GM18867 (cell line): ENCODE data around the gene SLC18A3.

Source experiments
- ATAC-seq: cut with Tn5 transposase; IDR thresholded peaks from one replicate; pipeline ENCODE4 v1.9.1; 2021; ENCODE audit warnings: mild to moderate bottlenecking, moderate library complexity; ENCODE audit not compliant: unreplicated experiment

SLC18A3 gene

DNA sequence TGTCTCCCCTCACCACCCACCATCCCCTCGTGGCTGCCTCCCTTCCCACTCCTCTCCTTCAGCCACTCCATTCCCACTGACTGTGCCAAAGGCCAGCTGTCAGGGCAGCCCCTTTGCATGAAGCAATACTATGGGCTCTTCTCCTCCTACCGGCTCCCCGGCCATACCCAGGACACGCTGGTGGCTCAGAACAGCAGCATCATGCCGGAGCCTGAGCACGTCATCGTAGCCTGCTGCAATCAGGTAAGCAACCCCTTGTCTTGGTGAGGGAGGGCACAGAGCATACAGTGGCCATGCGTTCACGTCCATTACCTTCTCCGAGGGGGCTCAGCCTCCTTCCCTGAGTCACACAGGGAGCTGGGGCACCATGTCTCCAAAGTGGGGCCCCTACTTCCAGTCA, 15.3 kb downstream of the SLC18A3 start:
- no peak for ATAC-seq

DNA sequence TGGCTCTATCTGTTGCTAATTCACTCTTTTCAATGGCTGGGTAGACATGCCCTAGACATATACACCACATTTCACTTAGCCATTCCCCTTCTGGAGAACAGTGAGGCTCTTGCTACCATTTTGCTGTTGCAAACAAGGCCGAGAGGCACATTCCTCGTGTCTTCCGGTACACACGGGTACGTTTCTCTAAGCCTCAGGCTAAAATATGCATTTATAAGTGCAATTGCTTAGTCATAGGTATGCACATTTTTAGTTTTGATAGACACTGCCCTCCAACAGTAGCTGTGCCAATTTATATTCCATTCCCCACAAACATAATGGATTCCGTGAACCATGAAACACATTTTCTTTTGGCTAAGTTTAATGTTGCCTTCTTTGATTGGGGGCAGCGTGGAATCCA, 16.9 kb downstream of the SLC18A3 start:
- no peak for ATAC-seq

DNA sequence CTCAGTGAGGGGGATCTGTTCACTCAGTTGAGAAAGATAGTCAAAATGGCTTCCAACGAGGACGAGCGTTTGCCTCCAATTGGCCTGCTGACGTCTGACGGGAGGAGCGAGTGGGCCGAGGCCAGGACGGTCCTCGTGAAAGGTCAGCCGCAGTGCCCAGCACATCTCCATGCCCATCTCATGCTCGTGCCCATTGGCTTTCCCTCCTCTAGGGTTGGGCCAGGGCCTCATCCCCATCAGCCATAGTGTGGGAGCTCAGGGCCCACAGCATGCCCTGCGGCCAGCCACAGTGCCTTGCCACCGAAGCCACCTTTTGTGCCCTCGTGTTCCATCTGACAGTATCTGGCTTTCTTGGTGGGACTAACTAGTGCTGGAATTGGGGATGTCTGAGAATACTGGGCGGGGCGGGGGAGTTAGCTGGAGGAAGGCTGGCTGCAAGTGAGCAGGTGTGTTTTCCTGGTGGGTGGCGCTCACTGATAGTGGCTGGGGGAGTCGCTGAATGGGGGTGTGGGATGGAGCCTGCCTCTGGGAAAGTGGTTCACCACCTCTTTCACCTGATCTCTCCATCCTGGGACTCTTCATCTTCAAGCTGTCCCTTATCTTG, 17.6 kb downstream of the SLC18A3 start:
- no peak for ATAC-seq

DNA sequence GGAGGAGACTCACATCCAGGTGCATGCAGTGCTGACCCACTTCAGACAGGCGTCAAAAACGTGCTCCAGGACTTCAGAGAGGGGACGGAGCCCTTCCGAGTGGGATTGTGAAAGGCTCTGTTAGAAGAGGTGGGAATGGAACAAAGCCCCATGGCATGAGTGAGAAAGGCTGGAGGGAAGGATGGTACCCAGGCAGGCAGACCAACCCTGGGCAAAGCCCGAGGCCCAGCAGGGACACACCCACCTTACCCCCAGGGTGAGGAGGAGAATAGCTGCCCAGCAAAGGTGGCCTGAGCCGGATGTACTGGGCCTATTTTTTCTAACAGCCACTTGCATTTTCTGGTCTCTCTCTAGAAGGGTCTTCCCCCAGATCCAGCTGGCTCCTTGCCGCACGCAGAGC, 18.5 kb downstream of the SLC18A3 start:
- ATAC-seq, result no peak

DNA sequence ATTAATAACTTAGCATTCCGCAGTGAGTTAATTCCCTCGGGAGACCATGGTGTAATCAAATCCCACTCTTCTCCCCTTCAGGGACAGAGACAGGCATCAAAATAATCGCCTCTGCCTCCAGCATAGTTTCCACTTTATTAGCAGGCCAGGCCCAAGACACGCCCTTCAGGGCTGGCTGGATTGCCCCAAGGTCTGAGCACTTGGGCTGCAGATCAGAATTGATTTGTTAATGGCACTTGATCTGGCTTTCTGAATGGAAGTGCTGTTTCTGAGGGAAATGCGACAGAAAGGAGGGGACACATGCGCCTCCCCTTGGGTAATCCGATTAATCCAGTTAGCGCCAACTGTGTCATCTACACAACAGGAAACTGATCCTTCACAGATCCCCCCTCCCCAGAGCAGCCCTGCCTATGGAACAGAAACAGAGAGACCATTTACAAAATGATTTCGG, 19.3 kb downstream of the SLC18A3 start:
- no peak for ATAC-seq

DNA sequence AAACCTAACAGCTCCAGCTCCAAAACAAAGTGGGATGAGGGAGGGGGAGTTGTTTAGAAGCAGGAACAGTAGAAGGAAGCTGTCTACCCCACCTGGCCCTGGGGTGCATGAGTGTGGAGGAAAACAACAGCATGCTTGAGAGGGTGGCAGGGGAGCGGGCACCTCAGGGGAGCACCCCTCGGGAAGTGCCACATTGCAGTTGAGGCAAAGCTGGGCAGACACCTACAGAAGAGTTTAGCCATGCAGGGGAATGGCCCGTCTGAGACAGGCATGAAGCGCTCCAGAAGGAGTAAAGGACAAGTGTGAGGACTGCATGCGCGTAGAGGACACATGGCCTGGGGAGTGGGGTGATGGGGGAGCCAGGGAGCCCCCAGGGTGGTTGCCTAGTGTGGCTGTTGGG, 21.9 kb downstream of the SLC18A3 start:
- ATAC-seq, result no peak

DNA sequence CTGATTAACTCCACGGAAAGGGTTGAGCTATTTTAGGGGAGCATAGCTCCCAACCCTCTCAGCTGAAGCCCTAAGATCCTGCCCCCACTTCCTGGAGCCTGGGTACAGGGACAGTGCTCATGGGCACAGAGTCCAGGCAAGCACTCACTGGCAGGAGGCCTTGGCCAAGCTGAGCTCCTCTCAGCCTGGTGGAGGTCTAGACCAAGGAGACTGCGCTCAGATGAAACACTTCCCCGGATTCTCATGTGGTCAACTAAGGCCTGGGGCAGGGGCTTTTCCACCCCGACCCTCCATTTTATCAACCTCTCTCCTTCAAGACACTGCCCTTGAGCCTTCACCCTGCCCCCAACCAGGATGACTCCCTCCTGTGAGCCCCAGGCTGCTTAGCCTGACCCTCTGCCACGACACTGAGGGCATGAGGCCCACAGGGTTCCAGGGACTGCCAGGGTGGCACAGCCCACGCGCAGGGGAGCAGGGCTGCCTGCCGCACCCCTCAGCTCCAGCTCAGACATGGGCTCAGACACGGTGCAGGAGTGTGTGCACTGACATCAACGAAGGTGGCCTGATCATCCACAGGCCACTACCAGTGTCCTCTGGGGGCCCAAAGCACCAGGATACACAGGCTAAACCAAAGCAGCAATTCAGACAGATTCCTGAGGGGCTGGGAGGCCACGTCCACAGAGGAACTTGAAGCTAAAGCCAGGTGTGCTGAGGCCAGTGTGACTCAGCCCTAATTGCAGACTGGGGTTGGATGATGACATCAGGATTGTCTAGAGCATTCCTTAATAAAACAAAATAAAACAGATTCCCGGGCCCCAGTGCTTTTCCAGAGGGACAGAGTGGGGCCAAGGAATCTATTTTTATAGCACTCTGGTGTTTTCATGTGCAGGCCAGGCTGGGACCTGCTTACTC, 22.6 kb downstream of the SLC18A3 start:
- no peak for ATAC-seq

DNA sequence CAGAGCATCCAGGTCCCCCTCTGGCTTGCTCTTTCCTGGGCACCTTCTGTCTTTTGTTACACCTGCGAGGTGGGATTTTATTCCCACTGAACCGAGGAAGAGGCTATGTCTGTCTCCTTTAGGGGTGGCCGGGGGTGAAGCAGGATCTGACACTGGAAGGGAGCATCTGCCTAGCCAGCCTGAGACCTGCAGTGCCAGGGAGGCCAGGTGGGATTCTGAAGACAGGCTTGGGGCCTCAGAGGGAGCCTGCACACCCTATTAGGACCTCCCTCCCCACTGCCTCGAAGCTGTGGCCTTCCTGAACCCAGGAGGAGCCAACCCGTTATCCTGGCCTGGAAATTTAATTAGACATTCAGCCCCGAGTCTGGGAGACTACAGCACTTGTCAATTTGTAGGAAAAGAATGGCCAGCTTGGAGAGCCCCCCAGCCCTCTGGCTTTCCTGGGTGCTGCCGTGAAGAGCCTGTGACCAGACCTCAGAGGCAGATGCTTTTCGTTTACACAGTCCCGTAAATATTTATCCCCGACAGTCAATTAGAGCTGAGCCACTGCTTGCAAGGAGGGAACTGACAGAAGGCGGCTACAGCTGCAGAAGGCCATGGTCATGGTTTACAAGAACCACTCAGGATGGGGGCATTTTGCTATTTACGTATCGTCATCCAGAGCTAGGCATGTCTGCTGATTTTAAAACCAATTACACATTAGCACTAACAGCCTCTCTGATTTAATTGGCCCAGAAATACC, 23.4 kb downstream of the SLC18A3 start:
- no peak for ATAC-seq

DNA sequence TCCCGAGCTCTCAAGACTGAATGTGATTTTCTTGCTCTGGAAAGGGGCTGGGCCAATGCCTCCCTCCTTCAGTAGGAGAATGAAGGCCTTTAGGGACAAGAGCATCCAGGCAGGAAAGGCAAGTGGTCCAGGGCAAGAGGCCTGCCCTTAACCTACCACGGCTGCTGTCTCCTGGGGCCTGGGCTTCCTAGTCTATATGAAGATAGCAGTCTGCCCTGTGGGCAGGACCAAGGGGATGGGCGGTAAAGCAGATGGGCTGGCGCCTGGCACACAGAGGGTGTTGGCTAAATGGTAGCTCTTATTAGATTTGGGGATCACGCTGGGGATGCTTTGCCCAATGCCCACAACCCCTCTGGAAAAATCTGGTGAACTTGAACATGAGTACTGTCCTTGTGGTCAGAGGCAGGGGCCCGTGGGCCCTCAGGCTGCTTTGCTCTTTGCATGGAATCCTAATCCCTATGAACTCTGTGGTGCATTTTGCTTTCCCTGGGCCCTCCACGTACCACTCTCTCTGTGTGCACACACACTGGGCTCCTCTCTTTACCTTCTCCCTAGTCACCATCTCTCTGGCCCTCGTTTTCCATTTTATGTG, 24.1 kb downstream of the SLC18A3 start:
- ATAC-seq, result no peak

DNA sequence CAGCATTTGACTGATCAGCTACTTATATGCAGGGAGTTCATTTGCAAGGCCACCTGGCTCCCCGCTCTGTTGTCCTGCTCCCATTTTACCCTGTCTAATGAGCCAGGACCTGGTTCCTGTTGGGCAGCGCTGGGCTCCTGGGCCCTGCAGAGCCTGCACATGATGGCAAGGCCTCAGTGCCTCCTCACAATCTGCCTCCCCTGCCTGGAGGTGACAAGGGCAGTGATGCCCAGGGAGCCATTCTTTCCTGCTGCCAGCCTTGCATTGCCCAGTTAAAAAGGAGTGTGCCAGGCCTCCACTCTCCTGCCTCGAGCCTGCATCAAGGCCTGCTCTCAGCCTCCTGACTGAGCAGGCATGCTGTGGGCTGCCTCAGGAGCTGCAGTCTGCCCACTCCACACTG, 32.2 kb downstream of the SLC18A3 start:
- ATAC-seq, result no peak

DNA sequence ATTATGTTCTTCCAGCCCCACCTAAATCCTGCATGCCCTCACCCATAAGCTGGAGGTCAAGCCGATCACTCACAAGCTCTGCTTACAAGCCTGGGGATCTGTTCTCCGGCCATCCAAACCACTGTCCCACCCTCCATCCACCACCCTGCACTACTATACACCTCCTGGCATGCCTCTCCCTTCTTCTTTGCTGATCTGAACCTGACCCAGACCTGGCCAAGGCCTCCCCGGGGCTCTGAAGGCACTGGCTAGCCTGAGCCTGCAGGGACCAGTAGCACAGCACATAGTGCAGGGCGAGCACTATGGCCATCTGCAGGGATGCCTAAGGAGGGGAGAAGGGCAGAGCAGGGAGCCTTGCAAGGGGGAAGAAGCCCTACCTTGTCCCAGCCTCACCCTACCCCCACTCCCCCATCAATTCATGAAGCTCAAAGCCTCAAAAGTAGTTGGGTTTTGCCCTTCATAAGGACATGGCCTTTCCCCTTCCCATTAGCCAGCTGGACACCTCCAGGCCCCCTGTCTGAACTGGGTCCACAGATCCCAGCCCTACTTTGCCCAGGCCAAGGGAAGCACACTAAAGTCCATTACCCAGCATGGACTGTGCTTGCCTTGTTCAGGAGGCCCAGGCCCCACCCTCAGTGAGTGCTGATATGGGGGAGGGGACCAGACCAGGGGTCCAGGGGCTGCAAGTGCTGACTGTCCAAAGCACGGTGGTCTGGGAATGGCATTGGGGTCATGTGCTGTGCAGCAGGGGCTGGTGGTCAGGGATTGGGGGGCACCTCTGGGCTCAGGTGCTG, 33.3 kb downstream of the SLC18A3 start:
- ATAC-seq, result no peak

DNA sequence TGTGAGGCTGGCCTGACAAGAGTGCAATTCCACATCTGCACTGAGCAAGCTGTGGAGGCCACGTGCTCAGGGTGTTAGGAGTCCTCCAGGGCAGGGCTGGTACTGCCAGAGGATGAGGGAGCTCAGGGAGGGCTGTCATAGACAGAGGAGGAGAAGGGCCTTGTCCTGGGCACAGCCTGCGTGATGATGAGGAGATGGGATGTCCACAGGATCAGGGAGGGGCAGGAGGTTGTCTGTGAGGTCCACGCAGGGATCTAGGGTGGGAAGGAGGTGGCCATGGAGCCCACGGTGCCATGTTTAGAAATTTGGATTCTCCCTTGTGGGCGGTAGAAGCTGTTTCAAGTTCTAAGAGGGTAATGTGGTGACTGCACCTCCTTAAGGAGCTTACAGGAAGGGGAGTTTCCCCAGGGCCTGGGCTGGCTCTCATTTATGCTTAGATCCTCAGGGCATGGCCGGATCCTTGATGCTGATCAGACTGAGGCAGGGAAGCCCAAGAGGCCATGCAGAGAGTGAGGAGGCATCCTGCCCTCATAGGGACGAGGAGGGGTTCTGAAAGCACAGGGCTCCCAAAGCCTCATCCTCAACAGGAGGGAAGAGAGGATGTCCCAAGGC, 34.0 kb downstream of the SLC18A3 start:
- ATAC-seq, result no peak

DNA sequence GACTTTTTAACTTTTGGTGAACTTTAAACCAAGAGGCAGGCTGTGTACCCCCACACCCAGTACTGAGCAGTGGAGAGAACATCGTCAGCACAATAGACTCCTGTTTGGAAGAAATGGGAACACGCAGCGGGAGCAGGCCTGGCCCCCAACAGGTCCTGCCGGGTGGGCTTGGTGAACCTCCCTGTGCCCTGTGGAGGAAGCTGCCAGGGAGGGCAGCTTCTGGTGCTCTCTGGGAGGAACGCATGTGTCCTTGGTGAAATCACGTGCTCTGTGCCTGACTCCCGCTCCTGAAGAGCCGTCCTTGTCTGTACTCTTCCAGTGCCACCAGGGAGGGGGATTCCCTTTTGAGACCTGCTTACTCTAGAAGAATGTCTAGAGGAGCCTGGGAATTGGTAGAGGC, 35.3 kb downstream of the SLC18A3 start:
- no peak for ATAC-seq

DNA sequence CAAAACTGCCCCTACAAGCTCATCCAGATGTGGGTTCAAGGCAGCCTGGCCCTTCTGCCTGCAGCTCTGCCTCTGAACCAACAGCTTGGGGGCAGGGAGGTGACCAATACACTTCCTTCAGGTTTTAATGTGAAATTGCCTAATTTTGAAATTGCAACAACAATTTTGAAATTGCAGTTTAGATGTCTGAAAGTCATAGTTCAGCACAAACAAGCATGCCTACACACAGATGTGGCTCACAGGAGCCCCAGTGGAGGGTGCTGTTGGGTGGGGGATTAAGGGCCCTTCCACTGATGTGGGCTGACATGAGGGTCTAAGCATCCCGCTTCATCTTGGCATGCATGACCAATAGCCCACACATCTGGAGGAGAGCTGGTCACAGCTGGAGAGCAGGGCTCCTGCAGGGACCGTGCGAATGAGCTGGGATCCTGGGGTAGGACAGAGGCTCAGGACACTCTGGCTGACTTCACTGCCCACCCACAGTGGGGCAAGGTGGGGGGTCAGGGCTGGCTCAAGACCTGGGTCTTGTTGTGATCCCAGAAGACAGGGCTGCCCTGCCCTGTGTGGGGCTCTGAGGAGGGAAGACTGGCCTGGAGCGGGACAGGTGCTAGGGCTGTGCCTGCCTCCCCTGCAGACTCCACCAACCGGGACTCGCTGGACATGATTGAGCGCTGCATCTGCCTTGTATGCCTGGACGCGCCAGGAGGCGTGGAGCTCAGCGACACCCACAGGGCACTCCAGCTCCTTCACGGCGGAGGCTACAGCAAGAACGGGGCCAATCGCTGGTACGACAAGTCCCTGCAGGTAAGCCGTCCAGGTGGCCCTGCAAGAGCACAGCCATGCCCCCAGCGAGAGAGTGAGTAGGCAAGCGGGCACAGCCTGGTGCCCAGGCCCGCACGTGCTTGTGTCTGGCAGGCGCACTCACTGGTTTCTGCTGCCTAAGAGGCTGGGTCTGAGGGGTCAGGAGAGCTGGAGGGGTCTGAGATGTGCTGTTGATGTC, 36.1 kb downstream of the SLC18A3 start:
- no peak for ATAC-seq

DNA sequence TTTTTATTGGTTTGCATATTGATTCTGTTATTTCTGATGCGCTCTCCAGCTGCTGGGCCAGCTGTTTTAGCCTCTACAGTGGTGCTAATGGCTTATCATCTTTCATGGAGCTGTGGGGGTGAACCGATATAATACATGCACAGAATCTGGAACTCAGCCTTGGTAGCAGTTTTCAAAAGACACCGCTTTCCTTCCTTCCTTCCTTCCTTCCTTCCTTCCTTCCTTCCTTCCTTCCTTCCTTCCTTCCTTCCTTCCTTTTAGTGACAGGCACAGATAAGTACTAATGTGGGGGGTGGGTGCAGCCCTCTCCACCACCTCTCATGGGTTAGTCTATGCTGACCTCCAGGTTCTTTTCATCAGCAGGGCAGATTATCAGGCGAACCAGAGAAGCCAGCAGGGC, 37.4 kb downstream of the SLC18A3 start:
- ATAC-seq, result no peak

DNA sequence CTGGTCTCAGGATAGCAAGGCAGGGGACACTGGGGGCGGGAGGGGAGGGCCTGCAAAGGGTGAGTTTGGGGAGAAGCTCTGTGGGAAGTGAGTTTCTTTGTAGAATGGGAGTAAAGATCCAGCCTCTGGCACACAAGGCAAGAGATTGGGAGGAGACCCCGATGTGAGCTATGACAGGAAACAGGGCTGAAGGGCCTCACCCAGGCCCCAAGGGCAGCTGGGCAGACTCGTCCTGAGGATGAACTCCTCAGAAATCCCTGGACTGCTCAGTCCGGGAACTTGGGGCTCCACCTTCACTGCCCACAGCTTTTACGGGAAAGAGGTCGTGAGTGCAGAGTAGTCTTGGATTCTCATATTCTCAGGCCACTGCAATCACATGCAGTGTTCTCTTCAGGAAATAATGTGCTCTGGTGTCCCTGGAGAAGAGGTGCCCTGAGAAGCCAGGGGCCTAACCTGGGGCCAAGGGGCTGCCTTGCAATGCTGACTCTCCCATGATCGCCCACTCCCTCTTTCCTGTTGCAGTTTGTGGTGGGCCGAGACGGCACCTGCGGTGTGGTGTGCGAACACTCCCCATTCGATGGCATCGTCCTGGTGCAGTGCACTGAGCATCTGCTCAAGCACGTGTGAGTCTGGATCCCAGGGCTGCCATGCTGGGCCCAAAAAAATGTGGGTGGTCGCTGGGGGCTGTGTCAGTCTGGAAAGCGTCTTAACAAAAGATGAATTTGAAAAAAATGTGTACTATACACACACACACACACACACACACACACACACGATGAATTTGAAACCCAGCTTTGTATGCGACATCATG, 38.1 kb downstream of the SLC18A3 start:
- no peak for ATAC-seq

DNA sequence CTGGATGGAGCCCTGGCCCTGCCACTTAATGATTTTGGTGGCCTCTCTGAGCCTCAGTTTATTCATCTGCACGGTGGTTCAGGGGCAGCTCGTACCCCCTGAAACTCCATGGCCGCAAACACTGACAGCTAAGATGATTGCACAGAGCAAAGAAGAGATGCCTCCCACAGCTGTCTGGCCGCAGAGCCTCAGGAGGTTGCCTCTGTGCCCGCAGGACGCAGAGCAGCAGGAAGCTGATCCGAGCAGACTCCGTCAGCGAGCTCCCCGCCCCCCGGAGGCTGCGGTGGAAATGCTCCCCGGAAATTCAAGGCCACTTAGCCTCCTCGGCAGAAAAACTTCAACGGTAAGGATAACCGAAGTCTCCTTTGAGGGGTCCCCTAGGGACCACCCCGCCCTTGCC, 39.2 kb downstream of the SLC18A3 start:
- ATAC-seq, result no peak
